HEK293 (cell line): ENCODE measurements around the gene STX2.

Experiments used
- BCL11A ChIP-seq: fragments of 450-650 bp; formaldehyde crosslinking; IDR thresholded peaks from 2 replicates; pipeline ENCODE4 v1.5.1; 2016; ENCODE audit warnings: low read depth, missing biosample characterization, missing genetic modification characterization
- GFI1B ChIP-seq: fragments of 450-650 bp; formaldehyde crosslinking; IDR thresholded peaks from 2 replicates; pipeline ENCODE4 v1.5.1; 2016; ENCODE audit warnings: missing biosample characterization, missing genetic modification characterization
- KLF8 ChIP-seq: fragments of 450-650 bp; formaldehyde crosslinking; IDR thresholded peaks from 2 replicates; pipeline ENCODE4 v1.5.1; 2016; ENCODE audit warnings: missing biosample characterization, missing genetic modification characterization
- ZFP41 ChIP-seq: fragments of 450-650 bp; formaldehyde crosslinking; IDR thresholded peaks from 2 replicates; pipeline ENCODE4 v1.5.1; 2016; ENCODE audit warnings: missing biosample characterization, missing genetic modification characterization, borderline replicate concordance
- ZNF112 ChIP-seq: fragments of 450-650 bp; formaldehyde crosslinking; IDR thresholded peaks from 2 replicates; pipeline ENCODE4 v1.5.0; 2017; ENCODE audit warnings: missing biosample characterization, missing genetic modification characterization
- ZNF266 ChIP-seq: fragments of 450-650 bp; formaldehyde crosslinking; IDR thresholded peaks from 2 replicates; pipeline ENCODE4 v1.5.1; 2016; ENCODE audit warnings: missing biosample characterization, missing genetic modification characterization, low read depth
- ZSCAN16 ChIP-seq: fragments of 450-650 bp; formaldehyde crosslinking; IDR thresholded peaks from 2 replicates; pipeline ENCODE4 v1.5.1; 2016; ENCODE audit warnings: missing biosample characterization, missing genetic modification characterization
- TF ChIP-seq, protein P1 (sequence below): fragments of 450-650 bp; formaldehyde crosslinking; IDR thresholded peaks from 2 replicates; pipeline ENCODE4 v1.5.1; 2016; ENCODE audit warnings: missing biosample characterization, missing genetic modification characterization
- TF ChIP-seq, protein P2 (sequence below): fragments of 450-650 bp; formaldehyde crosslinking; IDR thresholded peaks from 2 replicates; pipeline ENCODE4 v1.5.1; 2016; ENCODE audit warnings: missing biosample characterization, missing genetic modification characterization
- TF ChIP-seq, protein P3 (sequence below): IDR thresholded peaks from 2 replicates; pipeline ENCODE4 v1.6.1; 2011; ENCODE audit warnings: mild to moderate bottlenecking, low read depth, low read length, borderline replicate concordance
- TF ChIP-seq, protein P4 (sequence below): fragments of 450-650 bp; formaldehyde crosslinking; conservative IDR thresholded peaks from 2 replicates; pipeline ENCODE4 v1.5.1; 2016; ENCODE audit warnings: low read depth, missing biosample characterization, missing genetic modification characterization
- TF ChIP-seq, protein P5 (sequence below): sonication (generic); formaldehyde crosslinking; IDR thresholded peaks from 2 replicates; pipeline ENCODE4 v1.8.1; 2022; ENCODE audit warnings: mild to moderate bottlenecking, moderate library complexity, missing genetic modification reagents

DNA sequence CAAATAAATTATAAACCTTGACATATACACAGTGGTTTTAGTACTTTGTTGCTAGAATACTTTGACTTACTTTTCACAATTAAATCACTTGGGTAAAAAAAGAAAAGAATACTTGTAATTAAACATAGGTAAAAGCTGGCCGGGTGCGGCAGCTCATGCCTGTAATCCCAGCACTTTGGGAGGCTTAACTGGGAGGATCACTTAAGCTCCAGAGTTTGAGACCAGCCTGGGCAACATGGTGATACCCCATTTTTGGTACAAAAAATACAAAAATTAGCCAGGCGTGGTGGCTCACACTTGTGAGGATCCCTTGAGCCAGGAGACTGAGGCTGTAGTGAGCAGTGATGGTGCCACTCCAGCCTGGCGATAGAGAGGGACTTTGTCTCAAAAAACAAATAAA is 7.8 kb downstream of the STX2 start:
- TF ChIP-seq, protein P1, sequence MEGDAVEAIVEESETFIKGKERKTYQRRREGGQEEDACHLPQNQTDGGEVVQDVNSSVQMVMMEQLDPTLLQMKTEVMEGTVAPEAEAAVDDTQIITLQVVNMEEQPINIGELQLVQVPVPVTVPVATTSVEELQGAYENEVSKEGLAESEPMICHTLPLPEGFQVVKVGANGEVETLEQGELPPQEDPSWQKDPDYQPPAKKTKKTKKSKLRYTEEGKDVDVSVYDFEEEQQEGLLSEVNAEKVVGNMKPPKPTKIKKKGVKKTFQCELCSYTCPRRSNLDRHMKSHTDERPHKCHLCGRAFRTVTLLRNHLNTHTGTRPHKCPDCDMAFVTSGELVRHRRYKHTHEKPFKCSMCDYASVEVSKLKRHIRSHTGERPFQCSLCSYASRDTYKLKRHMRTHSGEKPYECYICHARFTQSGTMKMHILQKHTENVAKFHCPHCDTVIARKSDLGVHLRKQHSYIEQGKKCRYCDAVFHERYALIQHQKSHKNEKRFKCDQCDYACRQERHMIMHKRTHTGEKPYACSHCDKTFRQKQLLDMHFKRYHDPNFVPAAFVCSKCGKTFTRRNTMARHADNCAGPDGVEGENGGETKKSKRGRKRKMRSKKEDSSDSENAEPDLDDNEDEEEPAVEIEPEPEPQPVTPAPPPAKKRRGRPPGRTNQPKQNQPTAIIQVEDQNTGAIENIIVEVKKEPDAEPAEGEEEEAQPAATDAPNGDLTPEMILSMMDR (tag by site-specific recombination), result no peak
- TF ChIP-seq, protein P2, sequence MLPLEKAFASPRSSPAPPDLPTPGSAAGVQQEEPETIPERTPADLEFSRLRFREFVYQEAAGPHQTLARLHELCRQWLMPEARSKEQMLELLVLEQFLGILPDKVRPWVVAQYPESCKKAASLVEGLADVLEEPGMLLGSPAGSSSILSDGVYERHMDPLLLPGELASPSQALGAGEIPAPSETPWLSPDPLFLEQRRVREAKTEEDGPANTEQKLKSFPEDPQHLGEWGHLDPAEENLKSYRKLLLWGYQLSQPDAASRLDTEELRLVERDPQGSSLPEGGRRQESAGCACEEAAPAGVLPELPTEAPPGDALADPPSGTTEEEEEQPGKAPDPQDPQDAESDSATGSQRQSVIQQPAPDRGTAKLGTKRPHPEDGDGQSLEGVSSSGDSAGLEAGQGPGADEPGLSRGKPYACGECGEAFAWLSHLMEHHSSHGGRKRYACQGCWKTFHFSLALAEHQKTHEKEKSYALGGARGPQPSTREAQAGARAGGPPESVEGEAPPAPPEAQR (tag by site-specific recombination), result no peak
- TF ChIP-seq BCL11A (tag by site-specific recombination), result no peak
- TF ChIP-seq ZNF266, result no peak
- TF ChIP-seq, protein P3, sequence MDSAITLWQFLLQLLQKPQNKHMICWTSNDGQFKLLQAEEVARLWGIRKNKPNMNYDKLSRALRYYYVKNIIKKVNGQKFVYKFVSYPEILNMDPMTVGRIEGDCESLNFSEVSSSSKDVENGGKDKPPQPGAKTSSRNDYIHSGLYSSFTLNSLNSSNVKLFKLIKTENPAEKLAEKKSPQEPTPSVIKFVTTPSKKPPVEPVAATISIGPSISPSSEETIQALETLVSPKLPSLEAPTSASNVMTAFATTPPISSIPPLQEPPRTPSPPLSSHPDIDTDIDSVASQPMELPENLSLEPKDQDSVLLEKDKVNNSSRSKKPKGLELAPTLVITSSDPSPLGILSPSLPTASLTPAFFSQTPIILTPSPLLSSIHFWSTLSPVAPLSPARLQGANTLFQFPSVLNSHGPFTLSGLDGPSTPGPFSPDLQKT, result no peak
- TF ChIP-seq, protein P4, sequence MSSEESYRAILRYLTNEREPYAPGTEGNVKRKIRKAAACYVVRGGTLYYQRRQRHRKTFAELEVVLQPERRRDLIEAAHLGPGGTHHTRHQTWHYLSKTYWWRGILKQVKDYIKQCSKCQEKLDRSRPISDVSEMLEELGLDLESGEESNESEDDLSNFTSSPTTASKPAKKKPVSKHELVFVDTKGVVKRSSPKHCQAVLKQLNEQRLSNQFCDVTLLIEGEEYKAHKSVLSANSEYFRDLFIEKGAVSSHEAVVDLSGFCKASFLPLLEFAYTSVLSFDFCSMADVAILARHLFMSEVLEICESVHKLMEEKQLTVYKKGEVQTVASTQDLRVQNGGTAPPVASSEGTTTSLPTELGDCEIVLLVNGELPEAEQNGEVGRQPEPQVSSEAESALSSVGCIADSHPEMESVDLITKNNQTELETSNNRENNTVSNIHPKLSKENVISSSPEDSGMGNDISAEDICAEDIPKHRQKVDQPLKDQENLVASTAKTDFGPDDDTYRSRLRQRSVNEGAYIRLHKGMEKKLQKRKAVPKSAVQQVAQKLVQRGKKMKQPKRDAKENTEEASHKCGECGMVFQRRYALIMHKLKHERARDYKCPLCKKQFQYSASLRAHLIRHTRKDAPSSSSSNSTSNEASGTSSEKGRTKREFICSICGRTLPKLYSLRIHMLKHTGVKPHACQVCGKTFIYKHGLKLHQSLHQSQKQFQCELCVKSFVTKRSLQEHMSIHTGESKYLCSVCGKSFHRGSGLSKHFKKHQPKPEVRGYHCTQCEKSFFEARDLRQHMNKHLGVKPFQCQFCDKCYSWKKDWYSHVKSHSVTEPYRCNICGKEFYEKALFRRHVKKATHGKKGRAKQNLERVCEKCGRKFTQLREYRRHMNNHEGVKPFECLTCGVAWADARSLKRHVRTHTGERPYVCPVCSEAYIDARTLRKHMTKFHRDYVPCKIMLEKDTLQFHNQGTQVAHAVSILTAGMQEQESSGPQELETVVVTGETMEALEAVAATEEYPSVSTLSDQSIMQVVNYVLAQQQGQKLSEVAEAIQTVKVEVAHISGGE, result no peak
- no peak for TF ChIP-seq KLF8 (tag by site-specific recombination)
- no peak for TF ChIP-seq ZNF112
- TF ChIP-seq ZSCAN16, result no peak
- TF ChIP-seq, protein P5, sequence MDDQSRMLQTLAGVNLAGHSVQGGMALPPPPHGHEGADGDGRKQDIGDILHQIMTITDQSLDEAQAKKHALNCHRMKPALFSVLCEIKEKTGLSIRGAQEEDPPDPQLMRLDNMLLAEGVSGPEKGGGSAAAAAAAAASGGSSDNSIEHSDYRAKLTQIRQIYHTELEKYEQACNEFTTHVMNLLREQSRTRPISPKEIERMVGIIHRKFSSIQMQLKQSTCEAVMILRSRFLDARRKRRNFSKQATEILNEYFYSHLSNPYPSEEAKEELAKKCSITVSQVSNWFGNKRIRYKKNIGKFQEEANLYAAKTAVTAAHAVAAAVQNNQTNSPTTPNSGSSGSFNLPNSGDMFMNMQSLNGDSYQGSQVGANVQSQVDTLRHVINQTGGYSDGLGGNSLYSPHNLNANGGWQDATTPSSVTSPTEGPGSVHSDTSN (CRISPR knock-in tag), result no peak
- TF ChIP-seq ZFP41, result no peak
- no peak for TF ChIP-seq GFI1B (tag by site-specific recombination)
